Psoas muscle (tissue), 8 donors: ENCODE data around the gene KAZN. TPM values are rescaled to one million over a fixed set of nuclear protein-coding genes. Genes with fewer than 3 reads are reported as not detected.

Experiments used
- ATAC-seq, 4 donors: fragments of 200-7000 bp; cut with Tn5 transposase; one replicate each; pipeline ENCODE4 v1.9.1; 2020; ENCODE audit warnings: moderate library complexity in 3 of 4, mild to moderate bottlenecking in 2 of 4
- DNase-seq, 2 donors: peaks; one replicate each; pipeline ENCODE4 v3.0.0-alpha.2; 2020
- H3K27ac ChIP-seq: fragments of 200-600 bp; one replicate; pipeline ENCODE4 v1.8.0; 2022
- H3K27me3 ChIP-seq, 3 donors: fragments of 200-600 bp in 1 of 3; one replicate each; pipeline versions ENCODE4 v1.6.1 to v1.8.0; 2013 to 2022; ENCODE audit warnings: low read length in 2 of 3, mild to moderate bottlenecking in 2 of 3, moderate library complexity in 1 of 3; ENCODE audit not compliant: insufficient read depth in 3 of 3
- H3K36me3 ChIP-seq, 2 donors: fragments of 200-600 bp in 1 of 2; one replicate each; pipeline versions ENCODE4 v1.6.1 to v1.8.0; 2013 to 2022; ENCODE audit warnings: low read depth in 1 of 2, mild to moderate bottlenecking in 1 of 2, moderate library complexity in 1 of 2; ENCODE audit not compliant: insufficient read depth in 1 of 2
- H3K4me1 ChIP-seq: fragments of 200-600 bp; one replicate; pipeline ENCODE4 v1.8.0; 2022
- H3K4me3 ChIP-seq: fragments of 200-600 bp; one replicate; pipeline ENCODE4 v1.8.0; 2022; ENCODE audit warnings: mild to moderate bottlenecking
- H3K9me3 ChIP-seq: fragments of 200-600 bp; one replicate; pipeline ENCODE4 v1.8.0; 2022
- WGBS, 3 donors: extraction: QIAGEN DNeasy Blood & Tissue Kit; methylation state at CpG; one replicate each; pipeline versions ENCODE4 v1.1.6 to v1.1.7; 2013; 5-methylcytosine and 5-hydroxymethylcytosine counted together
- intact Hi-C, 2 donors: fragments of 100-400 bp; cut with DNase I; formaldehyde crosslinking; loops; one replicate each; pipeline versions ENCODE4 v1.11.0 to v1.14.2; 2022
- polyA plus RNA-seq, 3 donors: library from polyadenylated mRNA; stranded (reverse); fragments of 200-250 nt; gene quantifications; one replicate each; pipeline ENCODE4 v1.2.3, GENCODE V29; 2013
- total RNA-seq, 4 donors: library from RNA; stranded (reverse); fragmentation: NEBNext Ultra II Directional in 2 of 4; extraction: Animal tissue kit (Norgen Biotek cat#: 25700) in 2 of 4; gene quantifications; one replicate each; pipeline versions ENCODE4 v1.2.1 to v1.2.4, GENCODE V29; 2021 to 2023
- TF ChIP-seq, protein P1 (sequence below): fragments of 200-600 bp; IDR thresholded peaks from one replicate; pipeline ENCODE4 v1.8.0; 2022; ENCODE audit warnings: antibody characterized with exemption
- donor health status: healthy with polysubstance abuse.
- donor health status: DM: no; HTN: no; CAD: no; lungs with moderate emphysema.
- donor health status: Bipolar disorder and iron deficiency.
- donor health status: healthy.
- donor health status: DM: yes; HTN: yes; CAD: no.
- donor health status: DM: no; HTN: no; CAD: no.
- donor health status: DM: no; HTN: no; CAD: no.
- donor health status: DM: yes; HTN: yes; CAD: no.

Gene KAZN
- total and polyA plus RNA-seq, 7 donors = 0.23 to 2.3 (median 0.97) TPM

DNA sequence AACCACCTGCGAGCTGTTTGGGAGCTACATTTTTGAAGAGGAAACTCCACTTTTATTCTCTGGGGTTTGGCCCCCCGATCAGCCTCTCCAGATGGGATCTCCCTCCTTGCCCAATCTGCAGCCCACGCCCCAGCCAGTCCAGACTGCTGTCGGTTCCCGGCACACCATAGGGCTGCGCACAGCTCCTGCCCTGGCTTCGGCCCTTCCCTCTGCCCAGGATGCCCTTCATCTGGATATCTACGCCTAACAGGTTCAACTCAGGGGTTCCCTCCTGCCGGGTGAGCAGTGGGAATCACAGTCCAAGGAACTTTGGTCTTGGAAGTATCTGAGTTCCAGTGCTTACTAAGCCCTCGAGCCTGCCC, 135.3 kb downstream of the KAZN start:
- 76 to 83% (median 82%) methylated on average over 10 of the region's 10 CpGs for WGBS, 3 donors
- TF ChIP-seq, protein P1, sequence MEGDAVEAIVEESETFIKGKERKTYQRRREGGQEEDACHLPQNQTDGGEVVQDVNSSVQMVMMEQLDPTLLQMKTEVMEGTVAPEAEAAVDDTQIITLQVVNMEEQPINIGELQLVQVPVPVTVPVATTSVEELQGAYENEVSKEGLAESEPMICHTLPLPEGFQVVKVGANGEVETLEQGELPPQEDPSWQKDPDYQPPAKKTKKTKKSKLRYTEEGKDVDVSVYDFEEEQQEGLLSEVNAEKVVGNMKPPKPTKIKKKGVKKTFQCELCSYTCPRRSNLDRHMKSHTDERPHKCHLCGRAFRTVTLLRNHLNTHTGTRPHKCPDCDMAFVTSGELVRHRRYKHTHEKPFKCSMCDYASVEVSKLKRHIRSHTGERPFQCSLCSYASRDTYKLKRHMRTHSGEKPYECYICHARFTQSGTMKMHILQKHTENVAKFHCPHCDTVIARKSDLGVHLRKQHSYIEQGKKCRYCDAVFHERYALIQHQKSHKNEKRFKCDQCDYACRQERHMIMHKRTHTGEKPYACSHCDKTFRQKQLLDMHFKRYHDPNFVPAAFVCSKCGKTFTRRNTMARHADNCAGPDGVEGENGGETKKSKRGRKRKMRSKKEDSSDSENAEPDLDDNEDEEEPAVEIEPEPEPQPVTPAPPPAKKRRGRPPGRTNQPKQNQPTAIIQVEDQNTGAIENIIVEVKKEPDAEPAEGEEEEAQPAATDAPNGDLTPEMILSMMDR = no peak
- Histone ChIP-seq H3K27ac (no peak overlapping the region), H3K36me3 (no peaks in the 10 kb centered on the region), H3K9me3 (no peaks in the 10 kb centered on the region), H3K27me3 (peaks cover 0 to 22% (median 1%) of the 10 kb centered on the region in 3 donors), H3K4me1 (no peaks in the 10 kb centered on the region), H3K4me3 (no peak overlapping the region)
- no peak for DNase-seq
- intact Hi-C loops = no loop called here
- ATAC-seq = no peak

DNA sequence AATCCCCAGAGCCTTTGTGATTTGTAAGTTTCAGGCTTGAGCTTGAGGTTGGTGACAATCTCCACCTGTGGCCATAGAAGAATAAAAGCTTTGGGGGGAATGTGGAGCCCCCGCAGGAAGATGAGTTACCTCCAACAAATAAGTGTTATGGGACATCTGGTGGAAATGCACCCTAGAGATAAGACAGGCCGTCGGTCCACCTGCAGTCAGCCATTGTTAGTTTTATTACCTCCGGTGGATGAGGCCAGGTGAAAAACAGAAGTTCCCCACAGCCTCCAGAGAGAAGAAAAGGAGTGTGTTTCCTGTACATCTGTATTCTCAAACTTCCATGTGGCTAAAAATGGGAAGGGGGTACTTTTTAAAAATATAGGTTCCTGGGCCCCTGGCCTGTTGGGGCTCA, 137.4 kb downstream of the KAZN start:
- no peaks in the 10 kb centered on the region for H3K9me3 ChIP-seq
- peaks cover 0 to 35% (median 5%) of the 10 kb centered on the region in 3 donors for H3K27me3 ChIP-seq
- H3K27ac ChIP-seq = no peak overlapping the region
- no peak for ATAC-seq
- H3K4me3 ChIP-seq = no peak overlapping the region
- TF ChIP-seq, protein P1 = no peak
- H3K4me1 ChIP-seq = no peaks in the 10 kb centered on the region
- 57 to 64% (median 57%) methylated on average over 4 of the region's 4 CpGs for WGBS, 3 donors
- intact Hi-C loops = no loop called here
- H3K36me3 ChIP-seq = no peaks in the 10 kb centered on the region
- no peak for DNase-seq

DNA sequence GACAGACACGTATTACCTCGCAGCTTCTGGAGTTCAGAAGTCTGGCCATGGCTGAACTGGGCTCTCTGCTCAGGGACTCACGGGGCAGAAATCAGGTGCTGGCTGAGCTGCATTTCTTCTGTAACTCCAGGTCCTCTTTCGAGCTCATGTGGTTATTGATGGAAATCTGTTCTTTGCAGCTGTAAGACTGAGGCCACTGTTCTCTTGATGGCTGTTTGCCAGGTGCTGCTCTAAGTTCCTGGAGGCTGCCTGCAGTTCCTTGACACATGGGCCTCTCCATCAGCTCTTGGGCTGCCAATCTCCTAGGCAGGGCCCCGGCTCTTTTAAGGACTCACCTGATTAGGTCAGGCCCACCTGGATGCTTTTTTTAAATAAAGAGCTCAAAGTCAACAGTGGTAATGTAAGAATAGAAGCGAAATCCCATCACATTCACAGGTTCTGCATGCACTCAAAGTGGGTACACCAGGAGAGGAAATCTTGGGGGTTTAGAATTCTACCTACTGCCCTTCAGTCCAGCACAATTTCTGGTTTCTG, 139.1 kb downstream of the KAZN start:
- no peak for ATAC-seq
- DNase-seq = no peak
- no peaks in the 10 kb centered on the region for H3K4me1 ChIP-seq
- H3K4me3 ChIP-seq = no peak overlapping the region
- intact Hi-C loops = no loop called here
- no peaks in the 10 kb centered on the region for H3K36me3 ChIP-seq
- H3K27ac ChIP-seq = no peak overlapping the region
- TF ChIP-seq, protein P1 = no peak
- H3K9me3 ChIP-seq = no peaks in the 10 kb centered on the region
- peaks cover 0 to 43% (median 6%) of the 10 kb centered on the region in 3 donors for H3K27me3 ChIP-seq
- 56 to 75% (median 74%) methylated on average over 6 of the region's 6 CpGs for WGBS, 3 donors

- H3K4me3 ChIP-seq = no peak overlapping the region
- TF ChIP-seq, protein P1 = no peak
- H3K36me3 ChIP-seq = no peaks in the 10 kb centered on the region
- 83 to 88% (median 88%) methylated on average over 6 of the region's 6 CpGs for WGBS, 3 donors
- no peaks in the 10 kb centered on the region for H3K4me1 ChIP-seq
- no peak for ATAC-seq
- peaks cover 0 to 40% (median 6%) of the 10 kb centered on the region in 3 donors for H3K27me3 ChIP-seq
- H3K9me3 ChIP-seq = no peaks in the 10 kb centered on the region
- H3K27ac ChIP-seq = no peak overlapping the region
- DNase-seq = no peak
- intact Hi-C loops = no loop called here
These were observed 139.8 kb downstream of the KAZN start for GRCh38 chr1:14738235-14738634.

DNA sequence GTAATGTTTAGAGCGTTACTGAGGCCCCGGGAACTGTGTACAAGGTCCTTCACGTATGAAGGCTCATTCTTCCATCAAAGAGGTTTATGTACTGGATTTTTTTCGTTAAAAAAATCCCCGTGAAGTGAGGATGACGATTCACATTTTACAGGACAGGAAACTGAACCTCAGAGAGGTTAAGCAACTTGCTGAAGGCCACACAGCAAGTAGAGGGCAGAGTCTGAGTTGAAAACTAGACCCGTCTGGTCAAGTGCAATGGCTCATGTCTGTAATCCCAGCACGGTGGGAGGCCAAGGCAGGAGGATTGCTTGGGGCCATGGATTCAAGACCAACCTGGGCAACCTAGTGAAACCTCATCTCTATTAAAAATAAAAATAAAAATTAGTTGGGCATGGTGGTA, 140.2 kb downstream of the KAZN start:
- TF ChIP-seq, protein P1 = no peak
- no peak for DNase-seq
- no peaks in the 10 kb centered on the region for H3K36me3 ChIP-seq
- ATAC-seq = no peak
- no peaks in the 10 kb centered on the region for H3K9me3 ChIP-seq
- H3K4me3 ChIP-seq = no peak overlapping the region
- 66 to 89% (median 76%) methylated on average over 8 of the region's 8 CpGs for WGBS, 3 donors
- peaks cover 0 to 37% (median 5%) of the 10 kb centered on the region in 3 donors for H3K27me3 ChIP-seq
- no peaks in the 10 kb centered on the region for H3K4me1 ChIP-seq
- intact Hi-C loops = no loop called here
- no peak overlapping the region for H3K27ac ChIP-seq
